ENCODE measurements around the gene GPRASP2. TPM values are rescaled to one million over a fixed set of nuclear protein-coding genes. Genes with fewer than 3 reads are reported as not detected.

GPRASP2 gene
- total and polyA plus RNA-seq, 9 of the 15 experiments (the other 6 are each of a cell fraction or from before 2014, with no cell fraction given): 1.2 to 3.3 (median 2.1) TPM

GRCh38 chrX:102712216-102712966 lies at the start of gene GPRASP2 (continued):
- TF ChIP-seq NRF1 (conservative IDR thresholded peaks at IDR 0.05 in 1 of 2, IDR thresholded peaks at IDR 0.05 in 1 of 2): peak in 1 of 2 experiments; percentile 49; a peak in 1 of 4 replicates
- peak; percentile 34 for TF ChIP-seq HMGN3 (IDR thresholded peaks at IDR 0.05; ENCODE audit: borderline replicate concordance, extremely low read depth, insufficient read length, low read depth, low read length)
- no peak for TF ChIP-seq HNRNPK (IDR thresholded peaks at IDR 0.05; ENCODE audit: low read depth, low read length, poor library complexity, severe bottlenecking)
- TF ChIP-seq FOS (IDR thresholded peaks at IDR 0.05; ENCODE audit: extremely low read depth, insufficient read length): no peak
- TF ChIP-seq VEZF1 (CRISPR knock-in tag; IDR thresholded peaks at IDR 0.05): peak; percentile 57; the same call in 1 of the 2 replicates
- TF ChIP-seq ELK3 (CRISPR knock-in tag; IDR thresholded peaks at IDR 0.05): no peak
- TF ChIP-seq CAMTA2 (CRISPR knock-in tag; conservative IDR thresholded peaks at IDR 0.05): no peak
- TF ChIP-seq CXXC5 (CRISPR knock-in tag; IDR thresholded peaks at IDR 0.05): no peak
- peak; percentile 70 for TF ChIP-seq POLR2G (IDR thresholded peaks at IDR 0.05; ENCODE audit: low read depth, low read length)
- TF ChIP-seq ZMIZ1 (IDR thresholded peaks at IDR 0.05; ENCODE audit: low read depth in 2 of 2, low read length in 2 of 2): no peak
- no peak for TF ChIP-seq ZNF449 (CRISPR knock-in tag; IDR thresholded peaks at IDR 0.05)
- TF ChIP-seq EP300 (IDR thresholded peaks at IDR 0.05; ENCODE audit: low read length): no peak
